HUES6 (cell line): ENCODE data around the gene LMO2.
"Not testable (repeated sequence)": the region's sequence is repeated elsewhere in the genome, so short reads cannot be mapped to it uniquely, and the experiment has no call there.

Experiments
- H3K27ac ChIP-seq: 2 replicates; pipeline ENCODE4 v1.7.0; 2013; ENCODE audit warnings: low read depth, mild to moderate bottlenecking, low read length, inconsistent platforms
- H3K27me3 ChIP-seq: 2 replicates; pipeline ENCODE4 v1.6.1; 2013; ENCODE audit warnings: low read length; ENCODE audit not compliant: control insufficient read depth, insufficient read depth
- H3K36me3 ChIP-seq: 2 replicates; pipeline ENCODE4 v1.6.1; 2013; ENCODE audit warnings: low read length; ENCODE audit not compliant: control insufficient read depth, insufficient read depth
- H3K4me1 ChIP-seq: 2 replicates; pipeline ENCODE4 v1.6.1; 2013; ENCODE audit warnings: low read length; ENCODE audit not compliant: control insufficient read depth, insufficient read depth
- H3K4me3 ChIP-seq: 2 replicates; pipeline ENCODE4 v1.5.1; 2013; ENCODE audit warnings: low read depth, low read length
- H3K9ac ChIP-seq: one replicate; pipeline ENCODE4 v1.6.1; 2013; ENCODE audit warnings: mild to moderate bottlenecking, low read length
- H3K9me3 ChIP-seq: 2 replicates; pipeline ENCODE4 v1.6.1; 2013; ENCODE audit warnings: low read depth, low read length; ENCODE audit not compliant: control insufficient read depth, insufficient read depth

Gene LMO2

GRCh38 chr11:33891714-33892327, at the start of gene LMO2:
LMO2 (minus strand) TSS chr11:33892076; CDS start chr11:33869716, 22,360 bp downstream.
- Histone ChIP-seq H3K9ac (no peak within 1 kb of the TSS), H3K27ac (no peak within 1 kb of the TSS)

GRCh38 chr11:33940538-33940815, 48.6 kb upstream of the LMO2 start:
- Histone ChIP-seq H3K27ac (no peak overlapping the region), H3K4me1 (peaks cover 15% of the 10 kb centered on the region; the same call in 1 of the 2 replicates), H3K36me3 (no peaks in the 10 kb centered on the region), H3K9ac (no peak overlapping the region), H3K4me3 (no peak overlapping the region), H3K9me3 (no peaks in the 10 kb centered on the region), H3K27me3 (no peaks in the 10 kb centered on the region)

More at GRCh38 chr11:33891714-33892327, at the start of gene LMO2:
- Histone ChIP-seq H3K27me3 (no peaks in the 10 kb centered on the region), H3K9me3 (no peaks in the 10 kb centered on the region), H3K4me3 (no peak within 1 kb of the TSS), H3K4me1 (peaks cover 23% of the 10 kb centered on the region), H3K36me3 (no peaks in the 10 kb centered on the region)

GRCh38 chr11:33936725-33937604, 45.1 kb upstream of the LMO2 start:
- H3K27ac ChIP-seq: no peak overlapping the region

GRCh38 chr11:33935461-33936456, 43.9 kb upstream of the LMO2 start:
- peaks cover under 1% of the 10 kb centered on the region; the same call in 1 of the 2 replicates for H3K4me1 ChIP-seq
- H3K36me3 ChIP-seq: no peaks in the 10 kb centered on the region
- H3K4me3 ChIP-seq: no peak overlapping the region
- H3K9ac ChIP-seq: no peak overlapping the region
- no peaks in the 10 kb centered on the region for H3K27me3 ChIP-seq
- peaks cover 6% of the 10 kb centered on the region for H3K9me3 ChIP-seq
- H3K27ac ChIP-seq: no peak overlapping the region

More at GRCh38 chr11:33936725-33937604, 45.1 kb upstream of the LMO2 start:
- H3K9me3 ChIP-seq: peaks cover 5% of the 10 kb centered on the region
- peaks cover 7% of the 10 kb centered on the region; the same call in 1 of the 2 replicates for H3K4me1 ChIP-seq
- H3K27me3 ChIP-seq: no peaks in the 10 kb centered on the region
- H3K9ac ChIP-seq: no peak overlapping the region
- H3K4me3 ChIP-seq: no peak overlapping the region
- no peaks in the 10 kb centered on the region for H3K36me3 ChIP-seq

GRCh38 chr11:33935005-33935404, 43.1 kb upstream of the LMO2 start:
- no peak overlapping the region for H3K4me3 ChIP-seq
- H3K9ac ChIP-seq: no peak overlapping the region
- peaks cover 9% of the 10 kb centered on the region for H3K9me3 ChIP-seq
- no peaks in the 10 kb centered on the region for H3K36me3 ChIP-seq
- peaks cover 8% of the 10 kb centered on the region; the same call in 1 of the 2 replicates for H3K4me1 ChIP-seq
- no peaks in the 10 kb centered on the region for H3K27me3 ChIP-seq
- H3K27ac ChIP-seq: no peak overlapping the region

- Histone ChIP-seq H3K27me3 (no peaks in the 10 kb centered on the region), H3K36me3 (no peaks in the 10 kb centered on the region), H3K9ac (no peak overlapping the region), H3K27ac (no peak overlapping the region), H3K4me1 (peaks cover 8% of the 10 kb centered on the region; the same call in 1 of the 2 replicates), H3K4me3 (no peak overlapping the region), H3K9me3 (peaks cover 9% of the 10 kb centered on the region)
Measured at GRCh38 chr11:33934450-33934849, 42.6 kb upstream of the LMO2 start.

- H3K36me3 ChIP-seq: no peaks in the 10 kb centered on the region
- H3K9ac ChIP-seq: no peak overlapping the region
- peaks cover 8% of the 10 kb centered on the region; the same call in 1 of the 2 replicates for H3K4me1 ChIP-seq
Measured at GRCh38 chr11:33933602-33934001, 41.7 kb upstream of the LMO2 start.

GRCh38 chr11:33932721-33933120, 40.8 kb upstream of the LMO2 start:
- no peak overlapping the region for H3K4me3 ChIP-seq
- no peak overlapping the region for H3K27ac ChIP-seq
- peaks cover 9% of the 10 kb centered on the region for H3K9me3 ChIP-seq
- no peaks in the 10 kb centered on the region for H3K36me3 ChIP-seq
- peaks cover 8% of the 10 kb centered on the region; the same call in 1 of the 2 replicates for H3K4me1 ChIP-seq
- no peaks in the 10 kb centered on the region for H3K27me3 ChIP-seq
- no peak overlapping the region for H3K9ac ChIP-seq

More at GRCh38 chr11:33933602-33934001, 41.7 kb upstream of the LMO2 start:
- Histone ChIP-seq H3K27me3 (no peaks in the 10 kb centered on the region), H3K27ac (no peak overlapping the region), H3K4me3 (no peak overlapping the region), H3K9me3 (peaks cover 9% of the 10 kb centered on the region)

GRCh38 chr11:33931739-33932366, 40.0 kb upstream of the LMO2 start:
- H3K9ac ChIP-seq, H3K27ac ChIP-seq, H3K4me1 ChIP-seq, H3K36me3 ChIP-seq, H3K27me3 ChIP-seq, H3K9me3 ChIP-seq, H3K4me3 ChIP-seq: not testable (repeated sequence)

- no peak overlapping the region for H3K4me3 ChIP-seq
- peaks cover 9% of the 10 kb centered on the region for H3K9me3 ChIP-seq
- no peaks in the 10 kb centered on the region for H3K36me3 ChIP-seq
- H3K4me1 ChIP-seq: peaks cover 8% of the 10 kb centered on the region; the same call in 1 of the 2 replicates
- no peaks in the 10 kb centered on the region for H3K27me3 ChIP-seq
- no peak overlapping the region for H3K27ac ChIP-seq
- H3K9ac ChIP-seq: no peak overlapping the region
Measured at GRCh38 chr11:33931067-33931466, 39.2 kb upstream of the LMO2 start.
